Measurements from ENCODE around the gene RHBDD2. TPM values are rescaled to one million over a fixed set of nuclear protein-coding genes. Genes with fewer than 3 reads are reported as not detected.

The RHBDD2 gene
- total and polyA plus RNA-seq, 3 donors from 2014 or later: 106 to 161 (median 109) TPM

DNA sequence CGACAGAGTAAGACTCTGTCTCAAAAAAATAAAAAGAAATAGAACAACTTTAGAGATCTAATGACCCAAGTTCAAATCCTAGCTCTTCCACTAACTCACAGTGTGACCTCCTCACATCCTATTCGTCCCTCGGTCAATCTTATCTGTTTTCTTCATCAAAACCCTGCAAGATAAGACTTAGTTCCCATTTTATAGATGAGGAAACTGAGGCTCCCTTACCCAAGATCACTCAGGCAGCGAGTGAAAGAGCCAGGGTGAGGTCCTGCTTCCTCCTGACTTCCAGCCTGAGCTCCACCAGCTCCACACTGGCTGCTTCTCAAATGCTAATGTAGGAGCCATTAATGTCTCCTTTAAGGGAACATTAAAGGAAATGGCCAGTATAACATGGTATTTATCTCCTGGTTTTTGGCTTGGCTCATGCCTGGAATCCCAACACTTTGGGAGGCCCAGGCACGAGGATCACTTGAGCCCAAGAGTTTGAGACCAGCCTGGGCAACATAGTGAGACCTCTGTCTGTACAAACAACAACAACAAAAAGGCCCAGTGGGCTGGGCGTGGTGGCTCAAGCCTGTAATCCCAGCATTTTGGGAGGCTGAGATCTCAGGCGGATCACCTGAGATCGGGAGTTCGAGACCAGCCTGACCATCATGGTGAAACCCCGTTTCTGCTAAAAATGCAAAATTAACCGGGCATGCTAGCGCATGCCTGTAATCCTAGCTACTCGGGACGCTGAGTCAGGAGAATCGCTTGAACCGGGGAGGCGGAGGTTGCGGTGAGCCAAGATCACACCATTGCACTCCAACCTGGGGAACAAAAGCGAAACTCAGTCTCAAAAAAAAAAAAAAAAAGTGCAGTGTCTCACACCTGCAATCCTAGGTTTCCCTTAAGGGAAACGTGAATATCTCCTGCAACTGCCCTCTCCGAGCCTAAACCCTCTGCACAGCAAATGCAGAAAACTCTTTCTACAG lies 3.4 kb upstream of the RHBDD2 start:
- Histone ChIP-seq H3K4me1 (peaks cover 11% of the 10 kb centered on the region), H3K27ac (no peak overlapping the region), H3K4me3 (no peak overlapping the region), H3K36me3 (ENCODE audit: low read depth, missing control alignments) (no peaks in the 10 kb centered on the region), H3K27me3 (no peaks in the 10 kb centered on the region), H3K9me3 (no peaks in the 10 kb centered on the region)
- DNase-seq: no peak
- WGBS, 2 donors: 92% methylated on average over 21 of the region's 21 CpGs
- intact Hi-C loops (cut with DNase I; ENCODE audit: low total_unique reads): no loop called here
- TF ChIP-seq, protein P1, sequence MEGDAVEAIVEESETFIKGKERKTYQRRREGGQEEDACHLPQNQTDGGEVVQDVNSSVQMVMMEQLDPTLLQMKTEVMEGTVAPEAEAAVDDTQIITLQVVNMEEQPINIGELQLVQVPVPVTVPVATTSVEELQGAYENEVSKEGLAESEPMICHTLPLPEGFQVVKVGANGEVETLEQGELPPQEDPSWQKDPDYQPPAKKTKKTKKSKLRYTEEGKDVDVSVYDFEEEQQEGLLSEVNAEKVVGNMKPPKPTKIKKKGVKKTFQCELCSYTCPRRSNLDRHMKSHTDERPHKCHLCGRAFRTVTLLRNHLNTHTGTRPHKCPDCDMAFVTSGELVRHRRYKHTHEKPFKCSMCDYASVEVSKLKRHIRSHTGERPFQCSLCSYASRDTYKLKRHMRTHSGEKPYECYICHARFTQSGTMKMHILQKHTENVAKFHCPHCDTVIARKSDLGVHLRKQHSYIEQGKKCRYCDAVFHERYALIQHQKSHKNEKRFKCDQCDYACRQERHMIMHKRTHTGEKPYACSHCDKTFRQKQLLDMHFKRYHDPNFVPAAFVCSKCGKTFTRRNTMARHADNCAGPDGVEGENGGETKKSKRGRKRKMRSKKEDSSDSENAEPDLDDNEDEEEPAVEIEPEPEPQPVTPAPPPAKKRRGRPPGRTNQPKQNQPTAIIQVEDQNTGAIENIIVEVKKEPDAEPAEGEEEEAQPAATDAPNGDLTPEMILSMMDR (IDR thresholded peaks at IDR 0.05): no peak
- no peak for TF ChIP-seq POLR2A (IDR thresholded peaks at IDR 0.05)

GRCh38 chr7:75876126-75876881 lies 2.5 kb upstream of the RHBDD2 start:
- TF ChIP-seq, protein P1 (IDR thresholded peaks at IDR 0.05): no peak
- TF ChIP-seq POLR2A (IDR thresholded peaks at IDR 0.05): no peak
- H3K36me3 ChIP-seq (ENCODE audit: low read depth, missing control alignments): no peaks in the 10 kb centered on the region
- no peak overlapping the region for H3K4me3 ChIP-seq
- no peaks in the 10 kb centered on the region for H3K27me3 ChIP-seq
- intact Hi-C loops (cut with DNase I; ENCODE audit: low total_unique reads): no loop called here
- no peak for DNase-seq
- H3K9me3 ChIP-seq: no peaks in the 10 kb centered on the region
- no peak overlapping the region for H3K27ac ChIP-seq
- 79% methylated on average over 11 of the region's 11 CpGs for WGBS, 2 donors
- H3K4me1 ChIP-seq: peaks cover 11% of the 10 kb centered on the region

DNA sequence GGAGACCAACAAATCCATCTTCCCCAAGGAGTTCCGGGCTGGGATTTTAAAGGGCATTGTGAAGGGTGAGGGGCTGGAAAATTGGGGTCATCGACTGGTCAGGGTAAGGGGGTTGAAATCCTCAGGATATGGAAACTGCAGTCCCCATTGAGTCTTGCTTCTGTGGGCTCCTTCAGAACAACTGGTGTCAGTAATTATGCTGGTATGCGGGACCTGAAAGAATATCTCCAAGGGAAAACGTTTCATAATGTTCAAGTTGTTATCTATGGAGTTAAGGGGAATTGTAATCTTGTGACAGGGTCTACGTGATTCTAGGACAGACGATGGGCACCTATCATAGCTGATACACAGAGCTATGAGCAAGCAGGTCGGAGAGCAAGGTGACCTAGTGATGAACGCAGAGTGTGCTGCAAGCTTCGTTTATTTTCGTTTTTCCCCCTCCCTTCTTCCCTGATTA lies 494 bp upstream of the RHBDD2 start:
- H3K27me3 ChIP-seq: no peaks in the 10 kb centered on the region
- intact Hi-C loops (cut with DNase I; ENCODE audit: low total_unique reads): no loop called here
- no peaks in the 10 kb centered on the region for H3K9me3 ChIP-seq
- H3K4me1 ChIP-seq: peaks cover 6% of the 10 kb centered on the region
- no peaks in the 10 kb centered on the region for H3K36me3 ChIP-seq (ENCODE audit: low read depth, missing control alignments)
- H3K4me3 ChIP-seq: peak overlapping the region; percentile 90 to 92
- no peak for DNase-seq
- no peak for TF ChIP-seq POLR2A (IDR thresholded peaks at IDR 0.05)
- TF ChIP-seq, protein P1 (IDR thresholded peaks at IDR 0.05): no peak
- peak overlapping the region; percentile 89 to 94 for H3K27ac ChIP-seq
- 5 to 7% methylated on average over 10 of the region's 10 CpGs for WGBS, 2 donors

GRCh38 chr7:75879771-75880184 lies 944 bp downstream of the RHBDD2 start:
- H3K9me3 ChIP-seq: no peaks in the 10 kb centered on the region
- TF ChIP-seq, protein P1 (IDR thresholded peaks at IDR 0.05): no peak
- no peak for TF ChIP-seq POLR2A (IDR thresholded peaks at IDR 0.05)
- H3K4me3 ChIP-seq: peak overlapping the region; percentile 90 to 92
- WGBS, 2 donors: 3 to 13% methylated on average over 8 of the region's 8 CpGs
- peaks cover 6% of the 10 kb centered on the region for H3K4me1 ChIP-seq
- peak overlapping the region in 1 of 2 donors; percentile 94 for H3K27ac ChIP-seq
- DNase-seq: no peak
- no peaks in the 10 kb centered on the region for H3K27me3 ChIP-seq
- H3K36me3 ChIP-seq (ENCODE audit: low read depth, missing control alignments): no peaks in the 10 kb centered on the region
- intact Hi-C loops (cut with DNase I; ENCODE audit: low total_unique reads): no loop called here
